Myocyte (in vitro differentiated cells): ENCODE results near the gene DACH1. TPM values are rescaled to one million over a fixed set of nuclear protein-coding genes. Genes with fewer than 3 reads are reported as not detected.
"Not testable (repeated sequence)": the region's sequence is repeated elsewhere in the genome, so short reads cannot be mapped to it uniquely, and the experiment has no call there.

Experiments
- DNase-seq: peaks from one replicate; pipeline ENCODE4 v3.0.0-alpha.2; 2012; ENCODE audit warnings: low read depth
- polyA plus RNA-seq: library from polyadenylated mRNA; unstranded; fragments of >200 nt; gene quantifications from one replicate; pipeline ENCODE4 v1.2.1, GENCODE V29; 2012; ENCODE audit warnings: missing spikeins
- total RNA-seq: library from RNA; depleted of rRNA; stranded (reverse); fragments of >200 nt; gene quantifications from 2 replicates; pipeline ENCODE4 v1.2.3, GENCODE V29; 2014

The DACH1 gene
- total RNA-seq = 0.03 TPM in 1 of 2 replicates, not detected in the other
- not detected for polyA plus RNA-seq

GRCh38 chr13:71867131-71867814, at the start of gene DACH1:
TSS of gene DACH1 (minus strand) at chr13:71867204.
- DNase-seq = peak; percentile 55

GRCh38 chr13:71913717-71914116, 46.7 kb upstream of the DACH1 start:
- DNase-seq = no peak

GRCh38 chr13:71912524-71912923, 45.5 kb upstream of the DACH1 start:
- no peak for DNase-seq

- no peak for DNase-seq
These were observed 39.4 kb upstream of the DACH1 start for GRCh38 chr13:71906448-71906847.

- no peak for DNase-seq
These were observed 35.7 kb upstream of the DACH1 start for GRCh38 chr13:71902676-71903075.

GRCh38 chr13:71893506-71893905, 26.5 kb upstream of the DACH1 start:
- DNase-seq = not testable (repeated sequence)

- no peak for DNase-seq
These were observed 19.9 kb upstream of the DACH1 start for GRCh38 chr13:71886880-71887279.

- no peak for DNase-seq
These were observed 15.1 kb upstream of the DACH1 start for GRCh38 chr13:71882120-71882519.

- no peak for DNase-seq
These were observed 13.9 kb upstream of the DACH1 start for GRCh38 chr13:71880753-71881541.

- DNase-seq = no peak
These were observed 12.9 kb upstream of the DACH1 start for GRCh38 chr13:71879808-71880344.

GRCh38 chr13:71879129-71879535, 12.1 kb upstream of the DACH1 start:
- peak; percentile 22 for DNase-seq

- no peak for DNase-seq
These were observed 10.3 kb upstream of the DACH1 start for GRCh38 chr13:71877256-71877653.

- no peak for DNase-seq
These were observed 9.7 kb upstream of the DACH1 start for GRCh38 chr13:71876648-71877255.

GRCh38 chr13:71875823-71876222, 8.8 kb upstream of the DACH1 start:
- no peak for DNase-seq

GRCh38 chr13:71874458-71874857, 7.5 kb upstream of the DACH1 start:
- DNase-seq = no peak

GRCh38 chr13:71873418-71874247, 6.6 kb upstream of the DACH1 start:
- DNase-seq = no peak

GRCh38 chr13:71871844-71872243, 4.8 kb upstream of the DACH1 start:
- DNase-seq = no peak

- no peak for DNase-seq
These were observed 4.3 kb upstream of the DACH1 start for GRCh38 chr13:71871176-71871754.

GRCh38 chr13:71870100-71870499, 3.1 kb upstream of the DACH1 start:
- DNase-seq = no peak

- no peak for DNase-seq
These were observed 2.3 kb upstream of the DACH1 start for GRCh38 chr13:71869274-71869673.
